Esophagus squamous epithelium (tissue), 5 donors: ENCODE results near the gene ITSN1. TPM values are rescaled to one million over a fixed set of nuclear protein-coding genes. Genes with fewer than 3 reads are reported as not detected.

ENCODE experiments used
- DNase-seq: peaks from one replicate; lab custom pipeline; 2025; lab: John Stamatoyannopoulos, UW
- H3K27ac ChIP-seq, 4 donors: fragments of 200-600 bp; sonication (generic); one replicate each; pipeline ENCODE4 v1.5.1; 2016 to 2019; ENCODE audit warnings: mild to moderate bottlenecking in 1 of 4
- H3K27me3 ChIP-seq, 4 donors: fragments of 200-600 bp; sonication (generic); 1 replicate in 3 of 4; 2 replicates in 1 of 4; pipeline versions ENCODE4 v1.5.1 to v1.6.0; 2017 to 2021; ENCODE audit warnings: antibody characterized with exemption in 1 of 4
- H3K36me3 ChIP-seq, 3 donors: fragments of 200-600 bp; sonication (generic); one replicate each; pipeline ENCODE4 v1.5.1; 2016 to 2019
- H3K4me1 ChIP-seq, 3 donors: fragments of 200-600 bp; sonication (generic); one replicate each; pipeline ENCODE4 v1.5.1; 2017 to 2019
- H3K4me3 ChIP-seq, 4 donors: fragments of 200-600 bp; sonication (generic); 1 replicate in 3 of 4; 2 replicates in 1 of 4; pipeline ENCODE4 v1.5.1; 2016 to 2019; ENCODE audit warnings: mild to moderate bottlenecking in 2 of 4, moderate library complexity in 1 of 4
- H3K9me3 ChIP-seq, 3 donors: fragments of 200-600 bp; sonication (generic); one replicate each; pipeline ENCODE4 v1.5.1; 2016 to 2019
- POLR2A ChIP-seq, 4 donors: fragments of 450-650 bp; IDR thresholded peaks; one replicate each; pipeline ENCODE4 v1.6.1; 2017; ENCODE audit warnings: antibody characterized with exemption in 4 of 4, mild to moderate bottlenecking in 4 of 4, moderate library complexity in 3 of 4
- WGBS, 2 donors: methylation state at CpG; one replicate each; pipeline ENCODE4 v1.1.5; 2018; 5-methylcytosine and 5-hydroxymethylcytosine counted together
- intact Hi-C: fragments of 100-400 bp; cut with DNase I; formaldehyde crosslinking; loops from one replicate; pipeline ENCODE4 v1.15.0; 2022
- total RNA-seq, 4 donors: library from RNA; depleted of rRNA; stranded (reverse); fragments of >200 nt; gene quantifications; one replicate each; pipeline ENCODE4 v1.1.0, GENCODE V29; 2016
- TF ChIP-seq, protein P1 (sequence below), 6 experiments: fragments of 450-650 bp in 4 of 6; fragments of 200-600 bp in 2 of 6; sonication (generic) in 2 of 6; IDR thresholded peaks; one replicate each; pipeline ENCODE4 v1.5.1; 2016 to 2019; ENCODE audit warnings: antibody characterized with exemption in 6 of 6, mild to moderate bottlenecking in 4 of 6, moderate library complexity in 4 of 6
- donor health status: DM: yes; HTN: yes; CAD: no.

The ITSN1 gene
- total RNA-seq, 4 donors from 2014 or later = 9.5 to 27.1 (median 11.6) TPM

DNA sequence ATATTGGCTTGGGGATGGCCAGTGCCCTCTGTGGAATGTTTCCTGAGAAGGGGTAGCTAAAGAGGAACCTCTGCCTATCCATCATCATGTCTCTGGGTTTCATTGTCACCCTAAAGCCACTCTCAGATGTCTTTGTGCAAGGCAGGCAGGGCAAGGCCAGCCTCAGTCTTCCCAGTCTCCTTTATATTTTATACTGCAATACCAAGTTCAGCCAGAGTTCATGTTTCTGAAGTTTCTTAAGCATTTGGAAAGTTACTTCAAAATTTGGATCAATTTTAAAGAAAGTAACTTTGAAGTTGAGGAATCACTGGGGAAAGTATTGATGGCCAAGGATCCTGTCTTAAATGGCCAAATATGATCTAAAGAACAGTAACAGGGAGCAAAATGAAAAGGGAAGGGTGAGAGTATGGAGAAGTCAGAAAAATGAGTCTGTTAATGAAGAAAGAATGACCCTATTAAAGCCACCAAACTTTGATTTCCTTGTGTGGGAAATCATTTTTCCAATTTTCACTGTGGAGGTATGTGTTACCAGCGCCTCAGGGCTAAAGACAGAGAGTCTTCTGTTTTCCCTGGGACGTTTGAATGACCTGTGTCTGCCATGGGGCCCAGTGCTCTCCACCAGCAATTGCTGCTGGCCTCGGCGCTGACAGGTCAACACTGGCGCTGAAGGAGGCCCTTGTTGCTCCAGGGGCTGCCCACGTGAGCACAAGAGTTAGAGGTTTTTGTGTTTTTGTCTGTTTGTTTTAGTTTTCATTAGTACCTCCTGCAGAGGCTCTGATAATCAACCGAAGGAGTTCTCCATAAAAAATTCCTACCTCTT is 179.4 kb downstream of the ITSN1 start:
- H3K27me3 ChIP-seq = no peaks in the 10 kb centered on the region
- H3K27ac ChIP-seq = peak overlapping the region in 1 of 4 donors; percentile 6
- H3K4me1 ChIP-seq = peaks cover 0 to 21% (median 4%) of the 10 kb centered on the region in 3 donors
- 75 to 77% methylated on average over 4 to 7 of the region's 7 CpGs for WGBS, 2 donors
- no peak for TF ChIP-seq POLR2A (IDR thresholded peaks at IDR 0.05)
- TF ChIP-seq, protein P1, sequence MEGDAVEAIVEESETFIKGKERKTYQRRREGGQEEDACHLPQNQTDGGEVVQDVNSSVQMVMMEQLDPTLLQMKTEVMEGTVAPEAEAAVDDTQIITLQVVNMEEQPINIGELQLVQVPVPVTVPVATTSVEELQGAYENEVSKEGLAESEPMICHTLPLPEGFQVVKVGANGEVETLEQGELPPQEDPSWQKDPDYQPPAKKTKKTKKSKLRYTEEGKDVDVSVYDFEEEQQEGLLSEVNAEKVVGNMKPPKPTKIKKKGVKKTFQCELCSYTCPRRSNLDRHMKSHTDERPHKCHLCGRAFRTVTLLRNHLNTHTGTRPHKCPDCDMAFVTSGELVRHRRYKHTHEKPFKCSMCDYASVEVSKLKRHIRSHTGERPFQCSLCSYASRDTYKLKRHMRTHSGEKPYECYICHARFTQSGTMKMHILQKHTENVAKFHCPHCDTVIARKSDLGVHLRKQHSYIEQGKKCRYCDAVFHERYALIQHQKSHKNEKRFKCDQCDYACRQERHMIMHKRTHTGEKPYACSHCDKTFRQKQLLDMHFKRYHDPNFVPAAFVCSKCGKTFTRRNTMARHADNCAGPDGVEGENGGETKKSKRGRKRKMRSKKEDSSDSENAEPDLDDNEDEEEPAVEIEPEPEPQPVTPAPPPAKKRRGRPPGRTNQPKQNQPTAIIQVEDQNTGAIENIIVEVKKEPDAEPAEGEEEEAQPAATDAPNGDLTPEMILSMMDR (IDR thresholded peaks at IDR 0.05) = no peak
- no peak overlapping the region for H3K4me3 ChIP-seq
- intact Hi-C loops = no loop called here
- DNase-seq = no peak
- H3K36me3 ChIP-seq = peaks cover 0 to 58% (median 0%) of the 10 kb centered on the region in 3 donors
- H3K9me3 ChIP-seq = no peaks in the 10 kb centered on the region

DNA sequence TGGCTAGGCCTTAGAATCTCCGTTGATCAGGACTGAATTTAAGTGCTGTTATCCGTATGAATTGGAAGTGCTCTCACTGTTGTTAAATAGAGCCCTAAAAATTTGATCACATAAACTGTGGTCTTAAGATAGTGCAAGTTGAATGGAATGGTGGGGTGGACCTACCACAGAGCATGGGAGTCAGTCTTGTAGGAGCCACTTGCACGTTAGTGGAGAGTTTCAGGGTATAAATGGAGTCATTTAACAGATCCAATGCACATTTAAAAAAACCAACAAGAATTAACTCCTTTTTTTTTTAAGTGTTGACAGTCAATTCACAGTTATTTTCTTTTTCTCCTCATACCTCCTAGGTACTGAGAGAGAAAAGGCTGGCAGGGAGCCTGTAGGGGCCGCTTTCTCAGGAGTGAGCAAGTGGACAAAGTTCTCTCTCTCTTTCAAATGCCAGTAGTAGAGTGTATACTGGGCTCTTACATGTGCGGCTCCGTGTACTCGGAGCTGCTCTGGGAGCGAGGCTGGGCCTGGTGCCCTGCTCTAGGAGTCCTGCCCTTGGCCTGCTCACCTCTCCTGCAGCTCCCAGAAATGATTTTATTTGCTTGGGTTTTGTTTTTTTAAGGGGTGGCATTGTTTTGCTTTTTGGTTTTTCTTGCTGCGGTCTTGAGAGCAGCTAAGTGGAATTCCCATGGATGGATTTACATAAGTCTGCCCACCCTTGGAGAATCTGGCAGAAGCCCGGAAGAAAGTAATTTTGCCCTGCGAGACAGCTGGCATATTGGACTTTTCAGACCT is 182.0 kb downstream of the ITSN1 start:
- WGBS, 2 donors = 74 to 77% methylated on average over 10 to 11 of the region's 11 CpGs
- TF ChIP-seq, protein P1 (IDR thresholded peaks at IDR 0.05) = no peak
- TF ChIP-seq POLR2A (IDR thresholded peaks at IDR 0.05) = no peak
- Histone ChIP-seq H3K4me3 (no peak overlapping the region), H3K9me3 (no peaks in the 10 kb centered on the region), H3K36me3 (peaks cover 0 to 47% (median 0%) of the 10 kb centered on the region in 3 donors), H3K27ac (peak overlapping the region in 2 of 4 donors; percentile 8 to 36), H3K4me1 (peaks cover 0 to 45% (median 9%) of the 10 kb centered on the region in 3 donors), H3K27me3 (no peaks in the 10 kb centered on the region)
- no peak for DNase-seq
- intact Hi-C loops = no loop called here

DNA sequence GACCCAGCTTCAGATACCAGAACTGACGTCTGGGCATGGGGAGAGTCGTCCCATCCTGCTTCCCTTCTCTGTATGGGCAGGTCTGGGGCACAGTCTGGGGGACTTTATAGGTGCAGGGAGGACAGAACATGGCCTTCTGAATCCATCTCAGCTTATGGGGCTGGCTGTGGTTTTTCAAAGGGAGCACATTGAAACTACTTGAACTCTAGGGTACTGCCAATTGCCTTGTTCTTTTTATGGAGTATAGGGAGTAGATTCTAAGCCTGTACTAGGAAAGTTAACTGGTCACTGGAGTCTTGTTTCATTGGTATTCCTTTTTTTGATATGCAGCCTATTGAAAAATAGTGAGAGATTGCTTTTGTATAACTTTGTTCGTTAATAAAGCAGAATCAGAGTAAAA is 183.1 kb downstream of the ITSN1 start:
- Histone ChIP-seq H3K27me3 (no peaks in the 10 kb centered on the region), H3K4me1 (peaks cover 0 to 45% (median 9%) of the 10 kb centered on the region in 3 donors), H3K9me3 (no peaks in the 10 kb centered on the region), H3K4me3 (no peak overlapping the region), H3K27ac (peak overlapping the region in 3 of 4 donors; percentile 55 to 74 (median 63)), H3K36me3 (peaks cover 0 to 49% (median 0%) of the 10 kb centered on the region in 3 donors)
- TF ChIP-seq, protein P1 (IDR thresholded peaks at IDR 0.05) = no peak
- no peak for TF ChIP-seq POLR2A (IDR thresholded peaks at IDR 0.05)
- 71 to 78% methylated on average over 3 of the region's 3 CpGs for WGBS, 2 donors
- intact Hi-C loops = no loop called here
- DNase-seq = no peak

DNA sequence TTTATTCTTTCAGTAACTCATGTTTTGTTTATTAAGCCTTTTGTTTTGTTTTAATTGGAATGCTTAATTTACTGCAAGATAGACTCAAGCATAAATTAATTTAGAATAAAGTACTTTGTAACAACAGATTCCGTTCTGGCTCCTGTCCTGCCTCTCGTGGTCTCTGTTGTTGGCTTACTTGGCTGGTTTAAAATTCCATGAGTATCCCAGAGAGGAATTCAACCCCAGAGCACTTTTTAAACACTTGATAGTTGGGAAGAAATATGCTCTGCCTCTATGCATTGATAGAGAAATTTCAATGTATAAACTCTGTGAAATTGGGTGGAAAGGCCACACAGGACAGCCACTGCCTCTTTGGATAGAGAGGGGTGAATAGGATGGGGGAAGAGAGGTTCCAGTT is 183.6 kb downstream of the ITSN1 start:
- intact Hi-C loops = no loop called here
- Histone ChIP-seq H3K9me3 (no peaks in the 10 kb centered on the region), H3K27ac (peak overlapping the region in 3 of 4 donors; percentile 55 to 63 (median 60)), H3K27me3 (no peaks in the 10 kb centered on the region), H3K4me1 (peaks cover 0 to 45% (median 9%) of the 10 kb centered on the region in 3 donors), H3K36me3 (peaks cover 0 to 49% (median 0%) of the 10 kb centered on the region in 3 donors), H3K4me3 (no peak overlapping the region)
- TF ChIP-seq, protein P1 (IDR thresholded peaks at IDR 0.05) = no peak
- TF ChIP-seq POLR2A (IDR thresholded peaks at IDR 0.05) = no peak
- DNase-seq = no peak
- 48 to 59% methylated on average over 2 of the region's 2 CpGs for WGBS, 2 donors
